ENCODE data around the gene KCNN4. TPM values are rescaled to one million over a fixed set of nuclear protein-coding genes. Genes with fewer than 3 reads are reported as not detected.
"Not testable (repeated sequence)": the region's sequence is repeated elsewhere in the genome, so short reads cannot be mapped to it uniquely, and the experiment has no call there.

Gene KCNN4
- total RNA-seq, result 10 to 100 TPM in 1 of 4 donors, 1 to 10 TPM in 2, under 1 TPM in 1; 0.74 to 19.1 (median 2.6) TPM

GRCh38 chr19:43780706-43781525 is at the start of gene KCNN4:
KCNN4 (minus strand) TSS chr19:43780973; CDS start chr19:43780861, 112 bp downstream.
- TF ChIP-seq CTCF (IDR thresholded peaks at IDR 0.05), result no peak
- DNase-seq (ENCODE audit: low spot score) (no peak), ATAC-seq (ENCODE audit: low FRiP score) (peak; percentile 39)

GRCh38 chr19:43826787-43827754 is 46.3 kb upstream of the KCNN4 start, which contains the start of gene ZNF283:
ZNF283 (plus strand) TSS chr19:43827321; CDS start chr19:43833505, 6,184 bp downstream.
- DNase-seq (ENCODE audit: low spot score) (peak; percentile 82), ATAC-seq (ENCODE audit: low FRiP score) (peak; percentile 97)
- no peak for TF ChIP-seq CTCF (IDR thresholded peaks at IDR 0.05)

- not testable (repeated sequence) for DNase-seq (ENCODE audit: low spot score)
Measured at GRCh38 chr19:43824572-43824971, 43.8 kb upstream of the KCNN4 start.

GRCh38 chr19:43823856-43824255 is 43.1 kb upstream of the KCNN4 start:
- not testable (repeated sequence) for DNase-seq (ENCODE audit: low spot score); ATAC-seq (ENCODE audit: low FRiP score)

More at GRCh38 chr19:43824572-43824971, 43.8 kb upstream of the KCNN4 start:
- not testable (repeated sequence) for ATAC-seq (ENCODE audit: low FRiP score)

GRCh38 chr19:43820884-43821215 is 40.1 kb upstream of the KCNN4 start:
- no peak for DNase-seq (ENCODE audit: low spot score)
- no peak for ATAC-seq (ENCODE audit: low FRiP score)
- TF ChIP-seq CTCF (IDR thresholded peaks at IDR 0.05), result no peak

- TF ChIP-seq CTCF (IDR thresholded peaks at IDR 0.05), result no peak
- no peak for DNase-seq (ENCODE audit: low spot score)
- no peak for ATAC-seq (ENCODE audit: low FRiP score)
Measured at GRCh38 chr19:43820098-43820883, 39.5 kb upstream of the KCNN4 start.

- ATAC-seq (ENCODE audit: low FRiP score) (no peak), DNase-seq (ENCODE audit: low spot score) (no peak)
- TF ChIP-seq CTCF (IDR thresholded peaks at IDR 0.05), result no peak
Measured at GRCh38 chr19:43818500-43818899, 37.7 kb upstream of the KCNN4 start.

GRCh38 chr19:43817454-43817853 is 36.7 kb upstream of the KCNN4 start:
- not testable (repeated sequence) for ATAC-seq (ENCODE audit: low FRiP score); DNase-seq (ENCODE audit: low spot score)
